Measurements from ENCODE around the gene PRTN3.
A peak's percentile ranks its signal among the peaks of the same experiment; 100 is the strongest.

The PRTN3 gene

GRCh38 chr19:840519-841206 lies at the start of gene PRTN3:
Gene PRTN3, plus strand, starts transcription at chr19:840999. Its CDS starts 10 bp downstream, at chr19:841009.
- DNase-seq (ENCODE audit: low spot score) = no peak

- DNase-seq (ENCODE audit: low spot score) = no peak
Measured at GRCh38 chr19:791007-791566, 49.7 kb upstream of the PRTN3 start.

GRCh38 chr19:791567-792305 lies 49.1 kb upstream of the PRTN3 start:
- DNase-seq (ENCODE audit: low spot score) = no peak

- no peak for DNase-seq (ENCODE audit: low spot score)
Measured at GRCh38 chr19:792306-792885, 48.4 kb upstream of the PRTN3 start.

- DNase-seq (ENCODE audit: low spot score) = no peak
Measured at GRCh38 chr19:793806-794205, 47.0 kb upstream of the PRTN3 start.

- no peak for DNase-seq (ENCODE audit: low spot score)
Measured at GRCh38 chr19:795073-795611, 45.7 kb upstream of the PRTN3 start.

GRCh38 chr19:795691-796581 lies 44.9 kb upstream of the PRTN3 start:
- no peak for DNase-seq (ENCODE audit: low spot score)

- peak; percentile 100 for DNase-seq (ENCODE audit: low spot score)
Measured at GRCh38 chr19:796692-797527, 43.9 kb upstream of the PRTN3 start, which contains the start of gene PTBP1. Gene PTBP1, plus strand, starts transcription at chr19:797452. Its CDS starts 46 bp downstream, at chr19:797498.

- DNase-seq (ENCODE audit: low spot score) = peak; percentile 92
Measured at GRCh38 chr19:797528-798414, 43.0 kb upstream of the PRTN3 start.

- DNase-seq (ENCODE audit: low spot score) = no peak
Measured at GRCh38 chr19:798415-799075, 42.3 kb upstream of the PRTN3 start.

- peak; percentile 70 for DNase-seq (ENCODE audit: low spot score)
Measured at GRCh38 chr19:799076-799881, 41.5 kb upstream of the PRTN3 start.

- DNase-seq (ENCODE audit: low spot score) = no peak
Measured at GRCh38 chr19:800360-801029, 40.3 kb upstream of the PRTN3 start.

GRCh38 chr19:801030-801860 lies 39.6 kb upstream of the PRTN3 start:
- no peak for DNase-seq (ENCODE audit: low spot score)

GRCh38 chr19:801861-802497 lies 38.8 kb upstream of the PRTN3 start:
- no peak for DNase-seq (ENCODE audit: low spot score)

GRCh38 chr19:802498-803098 lies 38.2 kb upstream of the PRTN3 start:
- DNase-seq (ENCODE audit: low spot score) = no peak

GRCh38 chr19:803099-803561 lies 37.7 kb upstream of the PRTN3 start:
- DNase-seq (ENCODE audit: low spot score) = no peak

Measured in ecto neural progenitor cell (in vitro differentiated cells).